Measurements from ENCODE around the gene ITGA5. TPM values are rescaled to one million over a fixed set of nuclear protein-coding genes. Genes with fewer than 3 reads are reported as not detected.

The ITGA5 gene
- total and polyA plus RNA-seq, 2 of the 13 experiments (the other 11 are each of a cell fraction or from before 2014, with no cell fraction given), result 0.20 to 0.40 TPM

- TF ChIP-seq ZNF280B (CRISPR knock-in tag; IDR thresholded peaks at IDR 0.05; ENCODE audit: borderline replicate concordance), result 0 out of 2 replicates have a peak, but pooled peaks have one; percentile 51
- TF ChIP-seq ZFY (CRISPR knock-in tag; IDR thresholded peaks at IDR 0.05), result no peak
- peak; percentile 43; the same call in 1 of the 2 replicates for TF ChIP-seq CBFB (CRISPR knock-in tag; IDR thresholded peaks at IDR 0.05)
- no peak for TF ChIP-seq SIN3B (IDR thresholded peaks at IDR 0.05; ENCODE audit: low read length)
- TF ChIP-seq TERF1 (CRISPR knock-in tag; IDR thresholded peaks at IDR 0.05), result no peak
- TF ChIP-seq MXI1 (IDR thresholded peaks at IDR 0.05; ENCODE audit: borderline replicate concordance, low read depth, low read length), result 0 out of 3 replicates have a peak, but pooled peaks have one; percentile 21
- peak; percentile 85 for TF ChIP-seq STAG1 (CRISPR knock-in tag; IDR thresholded peaks at IDR 0.05)
- TF ChIP-seq ARID5B (CRISPR knock-in tag; IDR thresholded peaks at IDR 0.05), result peak; percentile 42; the same call in 1 of the 2 replicates
- peak; percentile 26; the same call in 1 of the 2 replicates for TF ChIP-seq BCL6 (CRISPR knock-in tag; IDR thresholded peaks at IDR 0.05)
- TF ChIP-seq MAZ (IDR thresholded peaks at IDR 0.05; ENCODE audit: borderline replicate concordance, low read depth, low read length), result peak; percentile 45; the same call in 1 of the 2 replicates
- peak; percentile 21; the same call in 1 of the 2 replicates for TF ChIP-seq MAZ (CRISPR knock-in tag; IDR thresholded peaks at IDR 0.05; ENCODE audit: low read depth)
- peak; percentile 74; the same call in 1 of the 2 replicates for TF ChIP-seq ZBTB7B (CRISPR knock-in tag; IDR thresholded peaks at IDR 0.05)
- peak; percentile 64 for TF ChIP-seq AGO1 (IDR thresholded peaks at IDR 0.05; ENCODE audit: low read depth, low read length, poor library complexity, severe bottlenecking)
- peak; percentile 39; the same call in 1 of the 2 replicates for TF ChIP-seq ZXDC (CRISPR knock-in tag; IDR thresholded peaks at IDR 0.05)
These were observed 39.5 kb downstream of the ITGA5 start (continued) for GRCh38 chr12:54379398-54380201.
